IMR-90 (cell line): Measurements from ENCODE around the gene TSTD2. TPM values are rescaled to one million over a fixed set of nuclear protein-coding genes. Genes with fewer than 3 reads are reported as not detected.

Experiments
- ATAC-seq: fragments of 200-7000 bp; cut with Tn5 transposase; 2 replicates; pipeline ENCODE4 v1.9.1; 2020; ENCODE audit warnings: low read depth, mild to moderate bottlenecking, moderate library complexity
- BruUV-seq: library from RNA; stranded (reverse); fragments of 400-500 nt; replicated peaks from 2 replicates; lab custom pipeline; 2021; lab: Mats Ljungman, UMichigan
- CTCF ChIA-PET: fragments of 300-600 bp; formaldehyde crosslinking; extraction: SDS; loops from one replicate; lab custom pipeline; 2021; ENCODE audit warnings: antibody characterized with exemption; lab: Yijun Ruan, JAX
- POLR2A ChIA-PET: fragments of 300-600 bp; sonication (Branson Sonifier 250); formaldehyde crosslinking; loops from one replicate; lab custom pipeline; 2022; ENCODE audit warnings: antibody characterized with exemption; ENCODE audit not compliant: unreplicated experiment; lab: Charles Lee
- DNase-seq: peaks from one replicate; pipeline ENCODE4 v3.0.0; 2013
- H2AFZ ChIP-seq: replicated peaks from 2 replicates; pipeline ENCODE3; 2013; ENCODE audit warnings: low read length, mild to moderate bottlenecking; ENCODE audit not compliant: poor library complexity
- H2AK5ac ChIP-seq: 2 replicates; pipeline ENCODE4 v1.6.1; 2013; ENCODE audit warnings: low read depth, low read length, inconsistent platforms
- H2AK9ac ChIP-seq: replicated peaks from 2 replicates; pipeline ENCODE3; 2013; ENCODE audit warnings: mild to moderate bottlenecking, low read depth, low read length, moderate library complexity; ENCODE audit not compliant: poor library complexity
- H2BK120ac ChIP-seq: 2 replicates; pipeline ENCODE4 v1.6.1; 2013; ENCODE audit warnings: low read depth, low read length, inconsistent platforms
- H2BK15ac ChIP-seq: 3 replicates; pipeline ENCODE4 v1.6.1; 2013; ENCODE audit warnings: low read depth, low read length, inconsistent platforms
- H2BK20ac ChIP-seq: 2 replicates; pipeline ENCODE4 v1.6.1; 2013; ENCODE audit warnings: low read depth, mild to moderate bottlenecking, inconsistent platforms, low read length, moderate library complexity
- H2BK5ac ChIP-seq: 2 replicates; pipeline ENCODE4 v1.6.1; 2013; ENCODE audit warnings: mild to moderate bottlenecking, low read depth, low read length, inconsistent platforms; ENCODE audit not compliant: poor library complexity, severe bottlenecking
- H3K14ac ChIP-seq: replicated peaks from 2 replicates; pipeline ENCODE4 v1.6.1; 2013; ENCODE audit warnings: low read depth, low read length, inconsistent platforms
- H3K18ac ChIP-seq: 2 replicates; pipeline ENCODE4 v1.6.1; 2013; ENCODE audit warnings: low read depth, low read length, control low read depth
- H3K23ac ChIP-seq: 2 replicates; pipeline ENCODE4 v1.6.1; 2013; ENCODE audit warnings: low read depth, low read length, inconsistent platforms
- H3K27ac ChIP-seq: 2 replicates; pipeline ENCODE4 v1.5.1; 2013; ENCODE audit warnings: mild to moderate bottlenecking, control low read depth, low read length; ENCODE audit not compliant: insufficient read depth
- H3K27me3 ChIP-seq: 2 replicates; pipeline ENCODE4 v1.6.1; 2013; ENCODE audit warnings: low read length; ENCODE audit not compliant: control insufficient read depth, insufficient read depth
- H3K36me3 ChIP-seq: 2 replicates; pipeline ENCODE4 v1.6.1; 2013; ENCODE audit warnings: low read length, mixed read lengths; ENCODE audit not compliant: control insufficient read depth, insufficient read depth
- H3K4ac ChIP-seq: 2 replicates; pipeline ENCODE4 v1.6.1; 2013; ENCODE audit warnings: low read depth, low read length, inconsistent platforms
- H3K4me1 ChIP-seq: 2 replicates; pipeline ENCODE4 v1.6.1; 2013; ENCODE audit warnings: low read length, mixed read lengths; ENCODE audit not compliant: control insufficient read depth, insufficient read depth
- H3K4me2 ChIP-seq: 2 replicates; pipeline ENCODE4 v1.6.1; 2013; ENCODE audit warnings: low read depth, mild to moderate bottlenecking, control low read depth, low read length, moderate library complexity
- H3K4me3 ChIP-seq: 2 replicates; pipeline ENCODE4 v1.5.1; 2013; ENCODE audit warnings: low read depth, mild to moderate bottlenecking, control low read depth, low read length, moderate library complexity; ENCODE audit not compliant: insufficient read depth
- H3K56ac ChIP-seq: 2 replicates; pipeline ENCODE4 v1.6.1; 2013; ENCODE audit warnings: low read length, inconsistent platforms; ENCODE audit not compliant: insufficient read depth; ENCODE audit errors: extremely low read depth
- H3K79me1 ChIP-seq, 2 experiments: 2 replicates each; pipeline ENCODE4 v1.6.1; 2013; ENCODE audit warnings: low read length in 2 of 2, inconsistent platforms in 1 of 2, low read depth in 1 of 2
- H3K9ac ChIP-seq: 2 replicates; pipeline ENCODE4 v1.6.1; 2013; ENCODE audit warnings: low read depth, low read length, control low read depth
- H3K9me1 ChIP-seq: 2 replicates; pipeline ENCODE4 v1.6.1; 2013; ENCODE audit warnings: low read length, inconsistent platforms; ENCODE audit not compliant: insufficient read depth
- H3K9me3 ChIP-seq: 2 replicates; pipeline ENCODE4 v1.6.1; 2013; ENCODE audit warnings: low read length; ENCODE audit not compliant: control insufficient read depth, insufficient read depth
- H4K20me1 ChIP-seq: 2 replicates; pipeline ENCODE4 v1.6.1; 2013; ENCODE audit warnings: low read length, inconsistent platforms; ENCODE audit not compliant: insufficient read depth
- H4K5ac ChIP-seq: 2 replicates; pipeline ENCODE4 v1.6.1; 2013; ENCODE audit warnings: mild to moderate bottlenecking, low read depth, low read length, control low read depth
- H4K8ac ChIP-seq, 2 experiments: 2 replicates each; pipeline ENCODE4 v1.6.1; 2013; ENCODE audit warnings: low read depth in 2 of 2, low read length in 2 of 2, control low read depth in 1 of 2, inconsistent platforms in 1 of 2
- H4K91ac ChIP-seq: 2 replicates; pipeline ENCODE4 v1.6.1; 2013; ENCODE audit warnings: low read depth, low read length, inconsistent platforms; ENCODE audit not compliant: insufficient read depth
- BHLHE40 ChIP-seq: fragments of 150-350 bp; IDR thresholded peaks from 2 replicates; pipeline ENCODE4 v1.6.1; 2016; ENCODE audit warnings: mild to moderate bottlenecking, low read depth, low read length
- CEBPB ChIP-seq: IDR thresholded peaks from 2 replicates; pipeline ENCODE4 v1.6.1; 2012; ENCODE audit warnings: low read depth, low read length, improper control_type of control experiment
- ELK1 ChIP-seq: fragments of 150-350 bp; IDR thresholded peaks from 2 replicates; pipeline ENCODE4 v1.6.1; 2016; ENCODE audit warnings: low read depth, mild to moderate bottlenecking, low read length, moderate library complexity, borderline replicate concordance
- FOS ChIP-seq: fragments of 150-350 bp; IDR thresholded peaks from 2 replicates; pipeline ENCODE4 v1.6.1; 2016; ENCODE audit warnings: low read depth, low read length
- MAFK ChIP-seq: IDR thresholded peaks from 2 replicates; pipeline ENCODE4 v1.6.1; 2012; ENCODE audit warnings: low read depth, low read length, improper control_type of control experiment
- MAZ ChIP-seq: IDR thresholded peaks from 2 replicates; pipeline ENCODE4 v1.6.1; 2012; ENCODE audit warnings: low read depth, mild to moderate bottlenecking, low read length, improper control_type of control experiment, moderate library complexity, borderline replicate concordance
- MXI1 ChIP-seq: IDR thresholded peaks from 2 replicates; pipeline ENCODE4 v1.6.1; 2012; ENCODE audit warnings: low read depth, mild to moderate bottlenecking, low read length, moderate library complexity, borderline replicate concordance
- POLR2A ChIP-seq: IDR thresholded peaks from 2 replicates; pipeline ENCODE4 v1.6.1; 2012; ENCODE audit warnings: mild to moderate bottlenecking, low read depth, low read length
- RAD21 ChIP-seq: IDR thresholded peaks from 2 replicates; pipeline ENCODE4 v1.6.1; 2012; ENCODE audit warnings: low read length, improper control_type of control experiment
- RCOR1 ChIP-seq: IDR thresholded peaks from 2 replicates; pipeline ENCODE4 v1.6.1; 2012; ENCODE audit warnings: mild to moderate bottlenecking, low read length, improper control_type of control experiment; ENCODE audit not compliant: insufficient replicate concordance
- SMC3 ChIP-seq: fragments of 150-350 bp; IDR thresholded peaks from 2 replicates; pipeline ENCODE4 v1.6.1; 2016; ENCODE audit warnings: low read depth, mild to moderate bottlenecking, antibody characterized with exemption, low read length, moderate library complexity
- USF2 ChIP-seq: fragments of 150-350 bp; IDR thresholded peaks from 2 replicates; pipeline ENCODE4 v1.6.1; 2017; ENCODE audit warnings: mild to moderate bottlenecking, antibody characterized with exemption, low read length, low read depth
- WGBS, 2 experiments: methylation state at CpG; one replicate each; pipeline versions ENCODE4 v1.1.5 to v1.1.7; 2013; ENCODE audit warnings: missing lambda C conversion rate in 2 of 2; ENCODE audit not compliant: insufficient read length in 1 of 2; ENCODE audit errors: extremely low coverage in 2 of 2; 5-methylcytosine and 5-hydroxymethylcytosine counted together
- dilution Hi-C: fragments of 300-500 bp; cut with HindIII; formaldehyde crosslinking; loops from one replicate; pipeline ENCODE4 v1.14.3; 2018; ENCODE audit warnings: low sequenced_read_pairs; ENCODE audit not compliant: unreplicated experiment
- in situ Hi-C: fragments of 300-500 bp; cut with MboI; formaldehyde crosslinking; loops from 3 replicates; pipeline ENCODE4 v1.14.3; 2019; ENCODE audit warnings: low sequenced_read_pairs, inconsistent platforms, mixed read lengths
- intact Hi-C: fragments of 100-400 bp; cut with micrococcal nuclease; formaldehyde crosslinking; loops from 2 replicates; pipeline ENCODE4 v1.10.0; 2022
- polyA plus RNA-seq, 3 experiments: library from polyadenylated mRNA; depleted of rRNA; stranded (reverse); fragments of >200 nt; gene quantifications; 2 replicates each; pipeline ENCODE4 v1.2.3, GENCODE V29; 2012; ENCODE audit warnings: low replicate concordance in 1 of 3
- total RNA-seq: library from RNA; depleted of rRNA; stranded (reverse); fragments of >200 nt; gene quantifications from 2 replicates; pipeline ENCODE4 v1.2.3, GENCODE V29; 2012
- TF ChIP-seq, protein P1 (sequence below): conservative IDR thresholded peaks from 2 replicates; pipeline ENCODE4 v1.5.1; 2012; ENCODE audit warnings: mild to moderate bottlenecking, low read depth, low read length, improper control_type of control experiment

Gene TSTD2
- total and polyA plus RNA-seq, 2 of the 4 experiments (the other 2 are of a cell fraction), result 11.2 to 16.3 TPM

DNA sequence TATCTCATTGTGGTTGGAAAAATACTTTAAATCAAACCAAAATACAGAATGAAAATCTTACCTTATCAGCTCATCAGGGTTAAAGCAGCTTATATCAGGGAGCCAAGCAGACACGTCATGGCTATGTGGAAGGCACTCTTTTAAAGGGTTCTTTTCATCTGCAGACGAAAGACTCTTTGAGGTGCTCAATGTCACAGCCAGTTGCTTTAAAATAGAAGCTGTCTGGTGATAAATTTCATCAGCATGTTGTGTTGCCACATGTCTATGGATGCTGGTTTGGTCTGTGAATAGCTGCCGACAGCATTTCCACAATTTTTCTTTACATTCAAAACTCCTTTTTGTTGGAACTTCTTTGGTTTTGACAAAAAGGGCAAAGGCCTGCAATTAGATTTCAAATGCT is 7.5 kb downstream of the TSTD2 start:
- no peak for TF ChIP-seq MAZ
- TF ChIP-seq BHLHE40, result no peak
- TF ChIP-seq ELK1, result no peak
- TF ChIP-seq MAFK, result no peak
- TF ChIP-seq, protein P1, sequence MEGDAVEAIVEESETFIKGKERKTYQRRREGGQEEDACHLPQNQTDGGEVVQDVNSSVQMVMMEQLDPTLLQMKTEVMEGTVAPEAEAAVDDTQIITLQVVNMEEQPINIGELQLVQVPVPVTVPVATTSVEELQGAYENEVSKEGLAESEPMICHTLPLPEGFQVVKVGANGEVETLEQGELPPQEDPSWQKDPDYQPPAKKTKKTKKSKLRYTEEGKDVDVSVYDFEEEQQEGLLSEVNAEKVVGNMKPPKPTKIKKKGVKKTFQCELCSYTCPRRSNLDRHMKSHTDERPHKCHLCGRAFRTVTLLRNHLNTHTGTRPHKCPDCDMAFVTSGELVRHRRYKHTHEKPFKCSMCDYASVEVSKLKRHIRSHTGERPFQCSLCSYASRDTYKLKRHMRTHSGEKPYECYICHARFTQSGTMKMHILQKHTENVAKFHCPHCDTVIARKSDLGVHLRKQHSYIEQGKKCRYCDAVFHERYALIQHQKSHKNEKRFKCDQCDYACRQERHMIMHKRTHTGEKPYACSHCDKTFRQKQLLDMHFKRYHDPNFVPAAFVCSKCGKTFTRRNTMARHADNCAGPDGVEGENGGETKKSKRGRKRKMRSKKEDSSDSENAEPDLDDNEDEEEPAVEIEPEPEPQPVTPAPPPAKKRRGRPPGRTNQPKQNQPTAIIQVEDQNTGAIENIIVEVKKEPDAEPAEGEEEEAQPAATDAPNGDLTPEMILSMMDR, result no peak
- TF ChIP-seq USF2, result no peak
- no peak for TF ChIP-seq RCOR1
- no peak for TF ChIP-seq POLR2A
- TF ChIP-seq RAD21, result no peak
- TF ChIP-seq FOS, result no peak
- no peak for TF ChIP-seq SMC3
- no peak for TF ChIP-seq MXI1
- TF ChIP-seq CEBPB, result no peak
- H2BK120ac ChIP-seq, result no peak overlapping the region
- no TSS peak for BruUV-seq

More for the DNA sequence above, 7.5 kb downstream of the TSTD2 start:
- in situ Hi-C loops, result no loop called here
- 80% methylated on average over 1 of the region's 3 CpGs; no CpG with 5 or more reads in 1 of the 2 experiments for WGBS, 2 experiments
- DNase-seq, result no peak
- H3K9me1 ChIP-seq, result peaks cover 6% of the 10 kb centered on the region
- no peak for ATAC-seq
- CTCF ChIA-PET, result interaction anchor here (0.6 to 2.4 kb wide), 2 partner anchors 10 to 962 kb away, joined by 3 to 8 read pairs; no protein-coding TSS in a partner anchor
- H4K20me1 ChIP-seq, result no peaks in the 10 kb centered on the region; the same call in 1 of the 2 replicates
- no peak overlapping the region for H3K4ac ChIP-seq
- no peak overlapping the region for H4K91ac ChIP-seq
- no peaks in the 10 kb centered on the region for H3K27me3 ChIP-seq
- H2AFZ ChIP-seq, result no peak overlapping the region
- no peak overlapping the region for H2BK5ac ChIP-seq
- H3K9ac ChIP-seq, result no peak overlapping the region
- no peak overlapping the region for H3K27ac ChIP-seq
- H3K4me1 ChIP-seq, result peaks cover 4% of the 10 kb centered on the region
- H2BK15ac ChIP-seq, result no peak overlapping the region
- peaks cover 14% of the 10 kb centered on the region for H3K36me3 ChIP-seq
- intact Hi-C loops, result no loop called here
- H3K23ac ChIP-seq, result no peak overlapping the region
- H3K4me2 ChIP-seq, result no peak overlapping the region
- no peak overlapping the region for H3K14ac ChIP-seq
- POLR2A ChIA-PET, result no interaction called here
- no peak overlapping the region for H2AK5ac ChIP-seq
- no peak overlapping the region for H3K18ac ChIP-seq
- H4K5ac ChIP-seq, result no peak overlapping the region
- no peak overlapping the region for H2AK9ac ChIP-seq
- peaks cover 16 to 39% of the 10 kb centered on the region in 2 experiments for H3K79me1 ChIP-seq
- H2BK20ac ChIP-seq, result no peak overlapping the region
- H4K8ac ChIP-seq, result no peak overlapping the region
- no peak overlapping the region for H3K56ac ChIP-seq
- dilution Hi-C loops, result no loop called here
- no peaks in the 10 kb centered on the region for H3K9me3 ChIP-seq
- no peak overlapping the region for H3K4me3 ChIP-seq
